WTC11 (cell line): ENCODE results near the gene GJA1.

Experiments used
- TCF7 ChIP-seq: sonication (generic); formaldehyde crosslinking; IDR thresholded peaks from 2 replicates; pipeline ENCODE4 v1.8.0; 2022; ENCODE audit warnings: mild to moderate bottlenecking, low read depth, missing genetic modification reagents, moderate library complexity
- TF ChIP-seq, protein P1 (sequence below): fragments of 200-600 bp; IDR thresholded peaks from 2 replicates; pipeline ENCODE4 v1.8.0; 2022; ENCODE audit warnings: antibody characterized with exemption

DNA sequence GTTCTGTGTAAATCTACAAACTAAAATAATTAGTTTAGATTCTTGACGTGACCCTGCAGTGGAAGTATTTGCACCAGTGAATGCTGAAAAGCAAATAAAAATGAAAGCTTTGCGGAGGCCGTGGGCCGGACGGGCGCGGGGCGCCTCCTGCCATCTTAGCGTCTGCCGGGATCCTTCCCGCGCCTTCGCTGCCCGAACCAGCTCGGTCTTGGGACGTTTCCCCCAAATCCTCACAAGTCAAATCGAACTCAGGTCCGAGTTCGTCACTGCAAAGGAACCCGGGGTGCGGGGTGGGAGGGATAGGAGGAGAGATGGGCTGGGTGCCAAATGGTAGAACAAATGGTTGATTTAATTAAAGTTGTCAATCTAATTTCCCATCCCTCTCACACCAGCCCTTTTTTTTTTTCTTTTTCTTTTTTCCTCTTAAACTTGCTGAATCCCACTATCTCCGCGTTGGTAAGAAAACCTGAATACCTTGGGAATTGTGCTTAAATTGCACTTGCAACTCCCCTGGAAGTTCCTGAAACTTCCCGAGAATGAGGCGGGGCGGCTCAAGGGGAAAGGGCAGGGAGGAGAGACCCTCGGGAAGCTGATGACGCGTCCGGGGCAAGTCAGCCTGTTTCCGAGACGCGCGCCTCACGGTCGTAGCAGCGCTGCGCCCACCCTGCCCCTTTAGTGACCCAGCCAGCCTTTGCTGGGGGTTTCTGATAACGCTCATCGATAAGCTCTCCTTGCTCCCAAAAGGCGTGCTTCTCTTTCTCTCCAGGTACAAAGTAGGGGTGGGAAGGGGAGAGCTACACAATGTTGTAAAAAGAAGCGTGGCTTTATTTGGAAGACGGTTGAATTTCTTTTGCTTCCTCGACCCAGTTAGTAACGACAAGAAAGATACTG is 1.8 kb downstream of the GJA1 start:
- no peak for TF ChIP-seq TCF7 (CRISPR knock-in tag)
- TF ChIP-seq, protein P1, sequence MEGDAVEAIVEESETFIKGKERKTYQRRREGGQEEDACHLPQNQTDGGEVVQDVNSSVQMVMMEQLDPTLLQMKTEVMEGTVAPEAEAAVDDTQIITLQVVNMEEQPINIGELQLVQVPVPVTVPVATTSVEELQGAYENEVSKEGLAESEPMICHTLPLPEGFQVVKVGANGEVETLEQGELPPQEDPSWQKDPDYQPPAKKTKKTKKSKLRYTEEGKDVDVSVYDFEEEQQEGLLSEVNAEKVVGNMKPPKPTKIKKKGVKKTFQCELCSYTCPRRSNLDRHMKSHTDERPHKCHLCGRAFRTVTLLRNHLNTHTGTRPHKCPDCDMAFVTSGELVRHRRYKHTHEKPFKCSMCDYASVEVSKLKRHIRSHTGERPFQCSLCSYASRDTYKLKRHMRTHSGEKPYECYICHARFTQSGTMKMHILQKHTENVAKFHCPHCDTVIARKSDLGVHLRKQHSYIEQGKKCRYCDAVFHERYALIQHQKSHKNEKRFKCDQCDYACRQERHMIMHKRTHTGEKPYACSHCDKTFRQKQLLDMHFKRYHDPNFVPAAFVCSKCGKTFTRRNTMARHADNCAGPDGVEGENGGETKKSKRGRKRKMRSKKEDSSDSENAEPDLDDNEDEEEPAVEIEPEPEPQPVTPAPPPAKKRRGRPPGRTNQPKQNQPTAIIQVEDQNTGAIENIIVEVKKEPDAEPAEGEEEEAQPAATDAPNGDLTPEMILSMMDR = no peak
